ENCODE results near the gene CHCHD6.

CHCHD6 gene, protein sequence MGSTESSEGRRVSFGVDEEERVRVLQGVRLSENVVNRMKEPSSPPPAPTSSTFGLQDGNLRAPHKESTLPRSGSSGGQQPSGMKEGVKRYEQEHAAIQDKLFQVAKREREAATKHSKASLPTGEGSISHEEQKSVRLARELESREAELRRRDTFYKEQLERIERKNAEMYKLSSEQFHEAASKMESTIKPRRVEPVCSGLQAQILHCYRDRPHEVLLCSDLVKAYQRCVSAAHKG

DNA sequence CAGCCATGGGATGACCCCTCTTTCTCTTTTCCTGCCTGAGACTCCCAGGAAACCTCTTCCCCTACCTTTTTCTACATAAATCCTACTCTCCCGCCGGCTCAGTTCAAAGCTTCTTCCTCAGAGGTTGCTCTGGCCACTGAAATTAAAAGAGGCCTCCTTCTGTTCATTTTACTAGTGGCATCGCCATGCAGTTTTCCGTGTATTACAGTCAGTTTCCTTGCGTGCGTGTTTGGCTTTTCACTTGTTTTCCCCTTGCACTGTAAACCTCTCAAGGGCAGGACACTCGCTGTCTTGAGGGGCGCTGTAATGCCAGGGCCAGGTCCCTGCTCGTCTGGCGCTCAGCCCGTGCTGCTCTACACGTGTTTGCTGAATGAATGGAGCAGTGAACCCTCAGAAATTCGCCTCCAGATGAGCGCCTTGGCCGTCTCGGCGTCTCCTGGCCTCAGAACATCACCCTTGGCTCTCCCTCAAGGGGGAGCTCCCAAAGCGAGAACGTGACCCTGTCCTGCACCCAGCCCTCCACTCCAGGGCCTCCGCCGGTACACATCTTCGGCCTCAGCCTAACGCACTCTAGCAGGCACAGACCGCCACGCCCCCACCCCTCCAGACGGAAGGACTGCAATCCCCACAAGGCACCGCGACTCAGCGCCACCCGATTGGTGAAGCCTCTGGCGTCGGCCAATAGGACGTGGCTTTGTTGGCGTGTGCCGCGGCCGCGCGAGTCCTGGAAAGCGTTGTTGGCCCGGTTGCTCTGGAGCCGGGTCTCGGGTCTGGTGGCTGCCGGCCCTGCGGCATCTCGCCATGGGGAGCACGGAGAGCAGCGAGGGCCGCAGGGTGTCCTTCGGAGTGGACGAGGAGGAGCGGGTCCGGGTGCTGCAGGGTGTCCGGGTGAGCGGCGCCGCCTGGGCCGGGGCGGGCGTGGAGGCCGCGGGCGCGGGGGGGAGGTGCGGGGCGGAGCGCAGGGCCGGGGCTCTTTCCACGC lies at the start of gene CHCHD6:
Gene CHCHD6, plus strand, starts transcription at position 729 of the 982 bp plus-strand sequence. Its CDS starts 73 bp downstream, at position 802.
- DNase-seq (ENCODE audit: extremely low read depth in 1 of 2, low read depth in 1 of 2) = peak; percentile 86 to 93

DNA sequence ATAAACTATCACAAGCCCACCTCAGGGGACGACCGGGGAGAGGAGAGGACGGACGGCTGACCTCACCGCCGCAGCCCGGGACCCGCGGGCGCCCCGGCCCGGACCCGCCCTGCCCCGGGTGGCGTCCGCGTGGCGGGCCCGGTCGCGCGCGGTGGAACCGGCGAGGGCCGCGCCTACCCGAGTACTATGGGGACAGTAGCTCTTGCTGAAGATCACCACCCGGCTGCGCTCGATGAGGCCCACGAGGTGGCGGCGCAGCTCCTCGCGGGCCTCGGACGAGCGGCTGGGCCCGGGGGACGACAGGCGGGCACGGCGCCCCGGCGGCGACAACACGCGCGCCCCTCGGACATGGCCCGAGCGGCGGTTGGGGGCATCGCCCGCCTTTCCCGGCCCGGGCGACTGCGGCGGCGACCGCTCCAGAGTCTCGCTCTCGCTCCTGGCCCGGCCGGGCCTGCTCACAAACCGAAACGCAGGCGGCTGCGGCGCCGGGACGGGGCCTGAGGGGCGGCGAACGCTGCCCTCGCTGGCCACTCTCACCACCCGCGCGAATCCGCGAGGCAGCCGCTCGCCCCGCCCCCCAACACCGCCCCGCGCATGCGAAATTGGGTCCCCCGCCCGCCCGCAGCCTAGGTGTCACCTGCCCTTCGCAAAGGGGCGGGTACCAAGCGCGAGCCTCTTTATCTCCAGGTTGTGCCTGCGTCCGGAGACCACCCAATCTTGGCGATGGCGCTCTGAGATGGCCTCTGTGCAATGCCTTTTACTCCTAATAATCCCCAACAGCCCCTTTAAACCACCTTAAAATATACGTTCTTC lies 49.3 kb upstream of the CHCHD6 start, which contains the start of gene TXNRD3:
Gene TXNRD3, minus strand, starts transcription at position 554 of the 813 bp plus-strand sequence.
- DNase-seq (ENCODE audit: extremely low read depth in 1 of 2, low read depth in 1 of 2) = peak; percentile 49 to 64

GRCh38 chr3:126655887-126656286 lies 48.2 kb upstream of the CHCHD6 start:
- no peak for DNase-seq (ENCODE audit: extremely low read depth in 1 of 2, low read depth in 1 of 2)

DNA sequence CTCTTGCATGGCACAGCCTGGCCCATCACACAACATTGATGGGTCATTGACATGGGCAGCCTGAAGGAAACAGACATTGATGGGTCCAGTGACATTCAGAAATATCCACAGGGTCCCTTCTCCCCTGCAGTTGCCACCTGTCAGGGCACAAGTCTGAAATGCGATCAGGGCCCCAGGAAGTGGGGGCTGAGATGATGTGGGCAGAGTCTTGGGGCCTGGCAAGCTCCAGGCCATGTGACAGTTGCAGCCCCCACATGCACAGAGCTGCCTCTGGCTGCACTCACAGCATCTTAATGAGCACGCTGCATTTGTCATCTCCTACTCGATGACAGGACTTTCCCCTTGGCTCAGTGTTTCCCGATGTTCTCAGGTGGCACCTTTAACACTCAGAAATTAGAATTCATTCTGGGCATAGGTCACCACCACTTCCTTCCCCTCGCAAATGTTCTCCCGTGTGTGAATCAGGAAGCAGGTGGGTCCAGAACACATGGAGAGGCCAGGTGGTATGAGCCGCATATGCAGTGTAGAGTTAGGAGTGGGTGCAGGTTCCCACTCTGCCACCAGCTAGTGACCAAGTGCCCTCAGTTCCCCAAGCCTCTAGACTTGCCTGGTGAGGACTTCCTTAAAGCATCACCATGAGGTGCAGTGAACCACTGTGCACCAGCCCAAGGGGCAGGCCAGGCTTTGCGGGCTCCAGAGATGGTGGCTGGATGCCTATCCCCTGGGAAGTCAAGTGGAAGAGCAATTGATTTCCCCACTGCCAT lies 47.5 kb upstream of the CHCHD6 start:
- DNase-seq (ENCODE audit: extremely low read depth in 1 of 2, low read depth in 1 of 2) = no peak

DNA sequence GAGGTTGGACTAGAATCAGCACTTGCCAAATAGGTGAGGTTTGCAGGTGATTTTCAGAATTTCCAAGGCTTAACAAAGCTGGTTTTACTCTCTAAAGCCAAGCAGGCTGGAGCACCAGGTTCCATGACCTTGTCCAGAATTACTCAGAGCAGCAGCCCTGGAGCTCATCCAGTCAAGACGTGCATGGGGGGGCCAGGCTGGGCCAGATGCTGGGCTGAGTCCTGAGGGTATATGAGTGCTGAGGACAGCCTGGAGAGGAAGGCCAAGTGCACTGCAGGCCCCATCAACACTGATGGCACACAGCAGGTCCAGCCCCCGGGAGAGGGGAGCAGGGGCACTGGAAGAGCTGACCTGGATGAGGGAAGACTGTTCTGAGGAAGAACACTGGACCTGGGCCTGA lies 46.1 kb upstream of the CHCHD6 start:
- no peak for DNase-seq (ENCODE audit: extremely low read depth in 1 of 2, low read depth in 1 of 2)

DNA sequence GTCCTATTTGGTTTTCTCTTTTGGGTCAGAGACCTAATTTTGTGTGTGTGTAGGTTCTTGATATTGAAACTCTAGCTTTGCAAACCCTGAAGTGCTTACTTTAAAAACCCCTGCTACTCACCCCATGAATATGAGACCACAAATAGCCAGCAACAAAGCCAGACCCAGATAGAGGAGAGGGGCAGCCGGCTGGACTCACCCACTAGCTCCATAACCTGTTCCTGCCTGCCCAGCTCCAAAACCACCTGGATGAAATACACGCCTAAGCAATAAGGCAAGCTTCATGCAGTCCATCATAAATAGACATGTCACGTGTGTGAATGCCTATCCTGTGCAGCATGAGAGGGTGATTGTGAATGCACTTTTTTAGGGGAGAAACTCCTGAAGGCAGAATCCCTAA lies 45.5 kb upstream of the CHCHD6 start:
- DNase-seq (ENCODE audit: extremely low read depth in 1 of 2, low read depth in 1 of 2) = no peak

GRCh38 chr3:126659915-126660886 lies 43.8 kb upstream of the CHCHD6 start:
- DNase-seq (ENCODE audit: extremely low read depth in 1 of 2, low read depth in 1 of 2) = no peak

DNA sequence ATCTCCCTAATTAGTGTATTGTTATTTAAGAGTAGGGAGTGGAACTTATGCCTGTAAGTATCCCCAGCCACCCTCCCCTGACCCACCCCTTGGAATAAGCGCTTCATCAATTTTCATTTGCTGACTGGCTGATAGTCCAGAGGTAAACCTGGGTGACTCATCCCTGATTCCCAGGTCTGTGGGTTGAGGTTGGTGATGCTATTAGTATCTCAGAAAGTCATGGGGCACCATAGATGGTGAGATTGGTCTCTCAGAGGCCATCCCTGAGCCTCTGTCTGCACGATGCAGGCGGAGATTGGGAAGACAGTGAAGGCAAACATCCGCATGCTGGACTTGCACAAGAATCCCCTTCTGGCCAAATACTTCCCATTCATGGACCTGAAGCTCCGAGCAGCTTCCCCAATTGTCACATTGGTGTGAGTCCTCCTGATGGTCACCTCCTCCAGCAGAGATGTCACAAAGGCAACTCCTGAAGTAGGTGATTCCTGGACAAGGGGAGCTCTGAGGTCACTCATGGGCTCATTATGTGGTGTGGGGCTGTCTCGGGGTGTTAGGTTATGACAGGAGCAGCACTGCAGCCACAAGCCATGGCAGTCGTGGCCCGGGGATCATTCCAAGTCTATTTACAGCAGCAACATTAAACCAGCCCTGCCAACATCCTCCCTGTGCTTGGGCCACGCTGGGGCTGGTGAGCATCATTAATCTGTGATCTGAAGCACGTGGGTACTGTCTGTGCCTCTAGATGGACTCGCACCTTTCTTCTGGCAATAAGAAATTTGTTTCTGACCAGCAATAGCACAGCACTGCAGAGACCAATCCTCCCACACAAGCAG lies 42.3 kb upstream of the CHCHD6 start:
- DNase-seq (ENCODE audit: extremely low read depth in 1 of 2, low read depth in 1 of 2) = no peak

DNA sequence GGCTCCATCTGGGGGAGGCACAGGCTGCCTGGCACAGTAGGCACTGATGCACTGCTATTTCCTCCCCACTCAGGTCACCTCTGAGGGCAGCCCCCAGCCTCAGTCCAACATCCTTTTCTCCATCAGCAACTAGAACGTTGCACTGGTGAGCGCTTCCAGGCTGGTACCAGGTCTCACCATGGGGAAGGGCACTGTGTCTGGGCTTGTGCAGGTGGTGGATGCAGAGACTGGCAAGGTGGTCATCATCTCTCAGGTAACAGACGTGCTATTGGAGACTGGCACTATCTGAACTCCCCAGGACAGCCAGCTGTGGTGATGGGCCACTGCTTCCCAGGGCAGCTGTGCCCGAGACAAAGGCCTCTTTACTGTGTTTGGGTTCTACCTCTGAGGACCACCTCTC lies 40.8 kb upstream of the CHCHD6 start:
- no peak for DNase-seq (ENCODE audit: extremely low read depth in 1 of 2, low read depth in 1 of 2)

GRCh38 chr3:126663750-126664149 lies 40.3 kb upstream of the CHCHD6 start:
- DNase-seq (ENCODE audit: extremely low read depth in 1 of 2, low read depth in 1 of 2) = no peak

- DNase-seq (ENCODE audit: extremely low read depth in 1 of 2, low read depth in 1 of 2) = no peak
These were observed 39.3 kb upstream of the CHCHD6 start for GRCh38 chr3:126664591-126665214.

GRCh38 chr3:126665221-126665936 lies 38.7 kb upstream of the CHCHD6 start:
- DNase-seq (ENCODE audit: extremely low read depth in 1 of 2, low read depth in 1 of 2) = no peak

DNA sequence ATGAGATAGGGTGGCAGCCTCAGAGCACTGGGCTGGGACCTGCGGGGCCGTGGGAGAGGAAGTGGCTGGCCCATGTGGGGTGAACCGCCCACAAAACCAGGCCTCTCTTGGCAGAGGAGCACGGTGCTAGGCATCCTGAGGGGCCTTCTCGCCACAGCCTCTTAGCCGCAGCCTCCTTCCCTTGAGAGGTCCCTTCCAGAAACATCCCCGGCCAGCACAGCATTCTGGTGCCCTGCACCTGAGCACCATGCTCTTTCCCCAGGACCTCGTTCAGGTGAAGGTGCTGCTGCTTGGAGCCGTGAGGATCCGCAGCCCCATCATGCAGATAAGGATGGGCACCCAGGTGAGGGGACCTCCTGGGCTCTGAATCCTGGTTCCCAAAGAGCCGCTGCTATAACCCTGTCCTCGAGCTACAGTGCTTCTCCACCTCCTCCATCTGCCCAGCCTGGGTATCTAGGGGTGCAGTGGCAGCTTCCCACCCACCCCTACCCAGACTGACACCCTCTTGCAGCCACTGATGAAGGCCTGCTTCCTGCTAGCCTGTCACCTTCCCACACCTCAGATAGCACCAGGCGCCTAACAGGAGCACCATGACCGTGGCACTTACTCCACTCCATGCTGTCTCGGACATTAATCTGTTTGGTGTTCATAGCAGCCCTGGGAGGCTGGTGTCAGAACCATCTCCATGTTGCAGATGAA lies 37.9 kb upstream of the CHCHD6 start:
- DNase-seq (ENCODE audit: extremely low read depth in 1 of 2, low read depth in 1 of 2) = no peak

DNA sequence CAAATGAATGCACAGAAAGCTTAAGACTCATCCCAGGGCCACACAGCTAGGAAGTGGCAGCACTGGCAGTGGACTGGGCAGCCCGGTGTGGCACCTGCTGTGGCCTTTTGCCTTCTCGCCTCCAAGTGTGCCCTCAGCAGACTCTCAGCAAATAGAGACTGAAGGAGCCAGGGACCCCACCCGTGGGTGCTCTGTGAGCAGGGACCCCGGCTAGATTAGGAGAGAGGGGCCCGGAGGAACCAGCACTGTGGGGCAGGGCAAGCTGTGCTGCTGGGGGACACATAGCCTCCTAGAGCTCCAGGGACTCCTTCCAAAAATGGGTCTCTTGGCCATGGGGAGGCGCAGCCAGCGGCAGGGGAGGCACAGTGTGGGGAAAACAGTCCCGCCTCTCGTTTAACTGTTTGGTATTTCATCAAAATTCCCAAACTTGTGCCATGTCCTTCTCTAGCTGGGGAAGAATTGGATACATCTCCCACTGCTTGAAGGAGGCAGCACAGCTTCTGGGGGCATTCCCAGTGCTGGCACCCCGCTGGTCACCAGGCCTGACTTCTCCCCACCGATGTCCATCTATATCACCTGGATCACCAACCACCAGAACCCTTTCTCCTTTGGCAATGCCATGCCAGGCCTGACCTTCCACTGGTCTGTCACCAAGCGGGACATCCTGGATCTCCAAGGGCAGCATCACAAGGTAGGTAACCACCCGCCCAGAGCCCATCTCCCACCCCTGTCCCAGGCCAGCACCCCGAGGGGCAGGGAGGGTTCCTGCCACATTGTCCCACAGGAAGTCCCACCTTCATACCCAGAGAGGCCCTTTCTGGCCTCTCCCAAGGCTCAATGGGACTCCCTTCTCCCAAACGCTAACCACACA lies 37.1 kb upstream of the CHCHD6 start:
- no peak for DNase-seq (ENCODE audit: extremely low read depth in 1 of 2, low read depth in 1 of 2)

- no peak for DNase-seq (ENCODE audit: extremely low read depth in 1 of 2, low read depth in 1 of 2)
These were observed 36.2 kb upstream of the CHCHD6 start for GRCh38 chr3:126667631-126668449.

All from stimulated activated CD8-positive, alpha-beta memory T cell treated with anti-CD3 and anti-CD28 coated beads, Interleukin-7, amount 100 ng/mL, for 48 hours (primary cell).